ENCODE results near the gene ALPI. TPM values are rescaled to one million over a fixed set of nuclear protein-coding genes. Genes with fewer than 3 reads are reported as not detected.

The ALPI gene
- total RNA-seq, 2 experiments from 2014 or later, result not detected

- H3K27me3 ChIP-seq (ENCODE audit: control insufficient read depth in 1 of 2, insufficient read depth in 2 of 2, low read length in 2 of 2), result peaks cover 28 to 42% of the 10 kb centered on the region in 2 experiments
- ATAC-seq (ENCODE audit: poor library complexity) (no peak), DNase-seq (no peak)
- Mint-ChIP-seq H3K4me1 (ENCODE audit: low read depth) (peaks cover 13% of the 10 kb centered on the region), H3K36me3 (ENCODE audit: low read depth) (no peaks in the 10 kb centered on the region), H3K9me3 (no peaks in the 10 kb centered on the region), H3K27ac (no peak overlapping the region), H3K4me3 (no peak overlapping the region), H3K27me3 (peaks cover 66% of the 10 kb centered on the region)
- POLR2A ChIA-PET, result no interaction called here
- H3K27ac ChIP-seq (ENCODE audit: low read depth in 1 of 2, low read length in 2 of 2), result no peak overlapping the region
- H3K4me3 ChIP-seq (ENCODE audit: low read length), result no peak overlapping the region
- peaks cover 12% of the 10 kb centered on the region for H3K4me1 ChIP-seq (ENCODE audit: insufficient read depth, low read length)
- no peak for TF ChIP-seq CTCF (IDR thresholded peaks at IDR 0.05)
- intact Hi-C loops (cut with DNase I, micrococcal nuclease), result no loop called here
- CTCF ChIA-PET, result no interaction called here
- H3K36me3 ChIP-seq (ENCODE audit: insufficient read depth, low read length), result no peaks in the 10 kb centered on the region
- peaks cover 0 to 4% of the 10 kb centered on the region in 2 experiments for H3K9me3 ChIP-seq (ENCODE audit: control insufficient read depth in 1 of 2, insufficient read depth in 1 of 2, low read length in 2 of 2)
These were observed 45.4 kb downstream of the ALPI start for GRCh38 chr2:232501331-232501771.

- no peak for TF ChIP-seq CTCF (IDR thresholded peaks at IDR 0.05)
- Mint-ChIP-seq H3K4me3 (no peak overlapping the region), H3K27me3 (peaks cover 66% of the 10 kb centered on the region), H3K36me3 (ENCODE audit: low read depth) (no peaks in the 10 kb centered on the region), H3K9me3 (no peaks in the 10 kb centered on the region), H3K4me1 (ENCODE audit: low read depth) (peaks cover 13% of the 10 kb centered on the region), H3K27ac (no peak overlapping the region)
- Histone ChIP-seq H3K27me3 (ENCODE audit: control insufficient read depth in 1 of 2, insufficient read depth in 2 of 2, low read length in 2 of 2) (peaks cover 28 to 46% of the 10 kb centered on the region in 2 experiments), H3K4me1 (ENCODE audit: insufficient read depth, low read length) (peaks cover 12% of the 10 kb centered on the region), H3K27ac (ENCODE audit: low read depth in 1 of 2, low read length in 2 of 2) (no peak overlapping the region), H3K36me3 (ENCODE audit: insufficient read depth, low read length) (no peaks in the 10 kb centered on the region), H3K4me3 (ENCODE audit: low read length) (no peak overlapping the region), H3K9me3 (ENCODE audit: control insufficient read depth in 1 of 2, insufficient read depth in 1 of 2, low read length in 2 of 2) (peaks cover 0 to 4% of the 10 kb centered on the region in 2 experiments)
- POLR2A ChIA-PET, result no interaction called here
- CTCF ChIA-PET, result no interaction called here
- intact Hi-C loops (cut with DNase I, micrococcal nuclease), result no loop called here
- DNase-seq (no peak), ATAC-seq (ENCODE audit: poor library complexity) (no peak)
These were observed 45.9 kb downstream of the ALPI start for GRCh38 chr2:232501794-232502390.

- POLR2A ChIA-PET, result no interaction called here
- Histone ChIP-seq H3K36me3 (ENCODE audit: insufficient read depth, low read length) (no peaks in the 10 kb centered on the region), H3K4me1 (ENCODE audit: insufficient read depth, low read length) (peaks cover 12% of the 10 kb centered on the region), H3K9me3 (ENCODE audit: control insufficient read depth in 1 of 2, insufficient read depth in 1 of 2, low read length in 2 of 2) (peaks cover 0 to 4% of the 10 kb centered on the region in 2 experiments), H3K4me3 (ENCODE audit: low read length) (no peak overlapping the region), H3K27me3 (ENCODE audit: control insufficient read depth in 1 of 2, insufficient read depth in 2 of 2, low read length in 2 of 2) (peaks cover 28 to 46% of the 10 kb centered on the region in 2 experiments), H3K27ac (ENCODE audit: low read depth in 1 of 2, low read length in 2 of 2) (no peak overlapping the region)
- no peak for TF ChIP-seq CTCF (IDR thresholded peaks at IDR 0.05)
- peak overlapping the region; percentile 76 for H3K27ac Mint-ChIP-seq
- no peaks in the 10 kb centered on the region for H3K36me3 Mint-ChIP-seq (ENCODE audit: low read depth)
- peaks cover 13% of the 10 kb centered on the region for H3K4me1 Mint-ChIP-seq (ENCODE audit: low read depth)
- DNase-seq (peak in 5 of 14 experiments; percentile 14 to 70 (median 45)), ATAC-seq (ENCODE audit: poor library complexity) (peak; percentile 77)
- CTCF ChIA-PET, result no interaction called here
- intact Hi-C loops (cut with DNase I, micrococcal nuclease), result no loop called here
- peaks cover 72% of the 10 kb centered on the region for H3K27me3 Mint-ChIP-seq
- H3K4me3 Mint-ChIP-seq, result peak overlapping the region; percentile 93
- H3K9me3 Mint-ChIP-seq, result no peaks in the 10 kb centered on the region
These were observed 46.6 kb downstream of the ALPI start for GRCh38 chr2:232502511-232502910.

Data from CD4-positive, alpha-beta T cell (primary cell).